Gastrocnemius medialis (tissue), 4 donors: ENCODE results near the gene XYLT1. TPM values are rescaled to one million over a fixed set of nuclear protein-coding genes. Genes with fewer than 3 reads are reported as not detected.

ENCODE experiments used
- ATAC-seq, 2 donors: fragments of 150-250 bp; one replicate each; pipeline ENCODE4 v1.9.1; 2016
- DNase-seq, 2 donors: peaks; one replicate each; pipeline ENCODE4 v3.0.0-alpha.2; 2019
- H3K27ac ChIP-seq, 4 donors: fragments of 200-600 bp; sonication (generic); 1 replicate in 1 of 4; 2 replicates in 3 of 4; pipeline ENCODE4 v1.5.1; 2016 to 2018; ENCODE audit warnings: mild to moderate bottlenecking in 2 of 4, moderate library complexity in 1 of 4
- H3K27me3 ChIP-seq, 3 donors: fragments of 200-600 bp; sonication (generic) in 2 of 3; 1 replicate in 1 of 3; 2 replicates in 2 of 3; pipeline versions ENCODE4 v1.5.1 to v1.6.0; 2016 to 2019; ENCODE audit warnings: mild to moderate bottlenecking in 1 of 3, moderate library complexity in 1 of 3
- H3K36me3 ChIP-seq, 2 donors: fragments of 200-600 bp; sonication (generic) in 1 of 2; one replicate each; pipeline ENCODE4 v1.5.1; 2017 to 2018
- H3K4me1 ChIP-seq, 2 donors: fragments of 200-600 bp; sonication (generic) in 1 of 2; one replicate each; pipeline ENCODE4 v1.5.1; 2016 to 2017; ENCODE audit warnings: mild to moderate bottlenecking in 2 of 2
- H3K4me3 ChIP-seq, 4 donors: fragments of 200-600 bp; sonication (generic) in 3 of 4; 1 replicate in 1 of 4; 2 replicates in 3 of 4; pipeline ENCODE4 v1.5.1; 2016 to 2019; ENCODE audit warnings: mild to moderate bottlenecking in 2 of 4
- H3K9me3 ChIP-seq, 3 donors: fragments of 200-600 bp; sonication (generic) in 2 of 3; 1 replicate in 1 of 3; 2 replicates in 2 of 3; pipeline ENCODE4 v1.5.1; 2016 to 2019
- CTCF ChIP-seq, 5 experiments: fragments of 450-650 bp in 3 of 5; fragments of 200-600 bp in 2 of 5; sonication (generic) in 2 of 5; IDR thresholded peaks in 4 of 5; conservative IDR thresholded peaks in 1 of 5; 1 replicate in 4 of 5; 2 replicates in 1 of 5; pipeline ENCODE4 v1.5.1; 2016 to 2019; ENCODE audit warnings: antibody characterized with exemption in 5 of 5, mild to moderate bottlenecking in 3 of 5, moderate library complexity in 3 of 5
- POLR2A ChIP-seq, 2 donors: fragments of 450-650 bp; IDR thresholded peaks; one replicate each; pipeline ENCODE4 v1.6.1; 2017; ENCODE audit warnings: antibody characterized with exemption in 2 of 2, mild to moderate bottlenecking in 2 of 2, moderate library complexity in 2 of 2
- in situ Hi-C, 4 donors: fragments of 200-750 bp; cut with MboI; loops; one replicate each; pipeline versions ENCODE4 v1.15.0 to v1.8.0; 2017; ENCODE audit warnings: low sequenced_read_pairs in 4 of 4
- intact Hi-C: fragments of 100-400 bp; cut with DNase I; formaldehyde crosslinking; loops from one replicate; pipeline ENCODE4 v1.15.1; 2023; ENCODE audit warnings: low total_unique reads
- total RNA-seq, 4 donors: library from RNA; depleted of rRNA; stranded (reverse); fragments of >200 nt; gene quantifications; one replicate each; pipeline versions ENCODE4 v1.1.0 to v1.2.3, GENCODE V29; 2016

Gene XYLT1
- total RNA-seq, 4 donors from 2014 or later, result 0.87 to 7.9 (median 1.4) TPM

- TF ChIP-seq POLR2A (IDR thresholded peaks at IDR 0.05) (no peak), CTCF (IDR thresholded peaks at IDR 0.05 in 4 of 5, conservative IDR thresholded peaks at IDR 0.05 in 1 of 5) (no peak)
- H3K9me3 ChIP-seq, result no peaks in the 10 kb centered on the region
- intact Hi-C loops, result no loop called here
- H3K36me3 ChIP-seq, result no peaks in the 10 kb centered on the region
- ATAC-seq (peak in 1 of 2 donors; percentile 45), DNase-seq (peak in 1 of 2 donors; percentile 43)
- H3K27ac ChIP-seq, result peak overlapping the region; percentile 42 to 66 (median 60)
- H3K4me1 ChIP-seq, result peaks cover 21 to 28% of the 10 kb centered on the region in 2 donors
- H3K4me3 ChIP-seq, result no peak overlapping the region
- H3K27me3 ChIP-seq, result no peaks in the 10 kb centered on the region
- in situ Hi-C loops, result no loop called here
Observed at GRCh38 chr16:17296431-17296830, 174.3 kb downstream of the XYLT1 start.

GRCh38 chr16:17295948-17296347 is 174.8 kb downstream of the XYLT1 start:
- TF ChIP-seq POLR2A (IDR thresholded peaks at IDR 0.05), result no peak
- no peak for TF ChIP-seq CTCF (IDR thresholded peaks at IDR 0.05 in 4 of 5, conservative IDR thresholded peaks at IDR 0.05 in 1 of 5)
- Histone ChIP-seq H3K27ac (peak overlapping the region; percentile 42 to 66 (median 60)), H3K9me3 (no peaks in the 10 kb centered on the region), H3K36me3 (no peaks in the 10 kb centered on the region), H3K4me1 (peaks cover 19 to 25% of the 10 kb centered on the region in 2 donors), H3K27me3 (no peaks in the 10 kb centered on the region), H3K4me3 (no peak overlapping the region)
- in situ Hi-C loops, result no loop called here
- DNase-seq (peak; percentile 25 to 30), ATAC-seq (peak; percentile 75 to 95)
- intact Hi-C loops, result no loop called here

DNA sequence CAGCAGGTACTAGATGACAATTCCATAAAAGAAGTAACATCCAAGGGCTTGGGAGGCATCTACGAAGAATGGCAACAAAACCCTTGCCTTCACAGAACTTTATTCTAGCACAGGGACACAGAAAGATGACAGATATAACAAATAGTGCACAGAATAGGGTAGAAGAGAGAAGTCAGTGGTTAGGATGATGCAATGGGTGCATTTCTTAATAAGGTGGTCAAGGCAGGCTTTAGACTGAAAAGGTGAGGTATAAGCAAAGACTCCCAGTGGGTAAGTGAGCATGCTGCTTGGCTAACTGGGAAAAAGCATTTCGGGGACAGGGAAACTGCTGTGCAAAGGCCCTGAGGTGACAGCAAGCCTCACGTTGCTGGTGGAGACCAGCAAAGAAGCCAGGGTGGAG is 175.9 kb downstream of the XYLT1 start:
- no peak for DNase-seq
- in situ Hi-C loops, result no loop called here
- no peak for ATAC-seq
- intact Hi-C loops, result no loop called here
- Histone ChIP-seq H3K4me3 (no peak overlapping the region), H3K9me3 (no peaks in the 10 kb centered on the region), H3K27ac (no peak overlapping the region), H3K27me3 (no peaks in the 10 kb centered on the region), H3K36me3 (no peaks in the 10 kb centered on the region), H3K4me1 (peaks cover 22 to 36% of the 10 kb centered on the region in 2 donors)
- TF ChIP-seq POLR2A (IDR thresholded peaks at IDR 0.05) (no peak), CTCF (IDR thresholded peaks at IDR 0.05 in 4 of 5, conservative IDR thresholded peaks at IDR 0.05 in 1 of 5) (no peak)

GRCh38 chr16:17293813-17294558 is 176.8 kb downstream of the XYLT1 start:
- no peak for DNase-seq
- no peaks in the 10 kb centered on the region for H3K36me3 ChIP-seq
- H3K9me3 ChIP-seq, result no peaks in the 10 kb centered on the region
- TF ChIP-seq POLR2A (IDR thresholded peaks at IDR 0.05), result no peak
- no peak for TF ChIP-seq CTCF (IDR thresholded peaks at IDR 0.05 in 4 of 5, conservative IDR thresholded peaks at IDR 0.05 in 1 of 5)
- no peak overlapping the region for H3K4me3 ChIP-seq
- no peak overlapping the region for H3K27ac ChIP-seq
- ATAC-seq, result no peak
- no peaks in the 10 kb centered on the region for H3K27me3 ChIP-seq
- in situ Hi-C loops, result no loop called here
- intact Hi-C loops, result no loop called here
- peaks cover 15 to 36% of the 10 kb centered on the region in 2 donors for H3K4me1 ChIP-seq
